Dedifferentiated amniotic fluid mesenchymal stem cell (primary cell): ENCODE data around the gene C16orf54.
"Not testable (repeated sequence)": the region's sequence is repeated elsewhere in the genome, so short reads cannot be mapped to it uniquely, and the experiment has no call there.

Experiments used
- DNase-seq: peaks from one replicate; pipeline ENCODE4 v3.0.0-alpha.2; 2016; ENCODE audit errors: extremely low spot score

The C16orf54 gene

GRCh38 chr16:29708917-29709600, 36.7 kb downstream of the C16orf54 start:
- no peak for DNase-seq

GRCh38 chr16:29707160-29707559, 38.6 kb downstream of the C16orf54 start:
- not testable (repeated sequence) for DNase-seq

GRCh38 chr16:29705030-29705429, 40.8 kb downstream of the C16orf54 start:
- DNase-seq: no peak

- no peak for DNase-seq
Measured at GRCh38 chr16:29702269-29702668, 43.5 kb downstream of the C16orf54 start.

- no peak for DNase-seq
Measured at GRCh38 chr16:29701214-29701555, 44.6 kb downstream of the C16orf54 start.

GRCh38 chr16:29700253-29700987, 45.4 kb downstream of the C16orf54 start:
- DNase-seq: peak; percentile 84

GRCh38 chr16:29699324-29700219, 46.2 kb downstream of the C16orf54 start:
- DNase-seq: no peak

- DNase-seq: no peak
Measured at GRCh38 chr16:29698484-29699323, 47.1 kb downstream of the C16orf54 start.

- no peak for DNase-seq
Measured at GRCh38 chr16:29698042-29698441, 47.7 kb downstream of the C16orf54 start.

- DNase-seq: no peak
Measured at GRCh38 chr16:29697391-29697790, 48.4 kb downstream of the C16orf54 start.

GRCh38 chr16:29696881-29697331, 48.9 kb downstream of the C16orf54 start:
- DNase-seq: no peak

- not testable (repeated sequence) for DNase-seq
Measured at GRCh38 chr16:29695675-29696074, 50.1 kb downstream of the C16orf54 start.

GRCh38 chr16:29694384-29695195, 51.2 kb downstream of the C16orf54 start:
- no peak for DNase-seq

GRCh38 chr16:29692606-29693005, 53.2 kb downstream of the C16orf54 start:
- DNase-seq: not testable (repeated sequence)
